GM12878 (cell line): ENCODE measurements around the gene OR2B6. TPM values are rescaled to one million over a fixed set of nuclear protein-coding genes. Genes with fewer than 3 reads are reported as not detected.

Experiments used
- ATAC-seq: fragments of 200-7000 bp; cut with Tn5 transposase; 3 replicates; pipeline ENCODE4 v1.9.1; 2020; ENCODE audit warnings: mild to moderate bottlenecking, moderate library complexity
- BruUV-seq: library from RNA; stranded (reverse); fragments of 400-500 nt; replicated peaks from 2 replicates; lab custom pipeline; 2021; lab: Mats Ljungman, UMichigan
- CTCF ChIA-PET: fragments of 300-600 bp; sonication (Branson Sonifier 250); formaldehyde crosslinking; extraction: SDS; loops from one replicate; lab custom pipeline; 2021; ENCODE audit warnings: inconsistent platforms; lab: Yijun Ruan, JAX
- POLR2A ChIA-PET: fragments of 350-600 bp; formaldehyde crosslinking; extraction: SDS; loops from one replicate; lab custom pipeline; 2021; ENCODE audit warnings: inconsistent platforms; lab: Charles Lee
- RAD21 ChIA-PET: fragments of 300-600 bp; sonication (Branson Sonifier 250); formaldehyde crosslinking; loops from one replicate; lab custom pipeline; 2023; ENCODE audit warnings: antibody characterized with exemption; ENCODE audit not compliant: unreplicated experiment; lab: Charles Lee
- SMC1A ChIA-PET: fragments of 300-600 bp; sonication (Branson Sonifier 250); formaldehyde crosslinking; loops from one replicate; lab custom pipeline; 2023; ENCODE audit not compliant: unreplicated experiment, uncharacterized antibody; lab: Charles Lee
- DNase-seq: peaks from one replicate; pipeline ENCODE4 v3.0.0-alpha.2; 2011; ENCODE audit warnings: low read depth, low spot score
- FAIRE-seq: peaks from 3 replicates; lab custom pipeline; 2011; peaks lifted over from hg19 to GRCh38; lab: Jason Lieb, UNC
- H2AFZ ChIP-seq: 2 replicates; pipeline ENCODE4 v1.6.0; 2011; ENCODE audit warnings: low read depth, low read length, control low read depth; ENCODE audit not compliant: control insufficient read depth
- H3K27ac ChIP-seq: 2 replicates; pipeline ENCODE4 v1.5.1; 2011; ENCODE audit warnings: control low read depth; ENCODE audit not compliant: control insufficient read depth, insufficient read depth
- H3K27me3 ChIP-seq, 2 experiments: replicated peaks in 1 of 2; 2 replicates each; pipeline versions ENCODE4 v1.6.0 to v1.6.1; 2011; ENCODE audit warnings: low read length in 1 of 2; ENCODE audit not compliant: control insufficient read depth in 2 of 2, insufficient read depth in 2 of 2
- H3K36me3 ChIP-seq, 2 experiments: 2 replicates each; pipeline ENCODE4 v1.5.1; 2011; ENCODE audit warnings: low read length in 1 of 2; ENCODE audit not compliant: control insufficient read depth in 2 of 2, insufficient read depth in 2 of 2
- H3K4me1 ChIP-seq: 2 replicates; pipeline ENCODE4 v1.6.1; 2011; ENCODE audit warnings: mild to moderate bottlenecking, low read length, moderate library complexity, mixed read lengths; ENCODE audit not compliant: control insufficient read depth, insufficient read depth
- H3K4me2 ChIP-seq: 2 replicates; pipeline ENCODE4 v1.6.0; 2011; ENCODE audit warnings: control low read depth; ENCODE audit not compliant: control insufficient read depth, insufficient read depth
- H3K4me3 ChIP-seq: fragments of 200-600 bp; sonication (generic); 2 replicates; pipeline ENCODE4 v1.5.1; 2016
- H3K79me2 ChIP-seq: 2 replicates; pipeline ENCODE4 v1.6.0; 2011; ENCODE audit warnings: low read length; ENCODE audit not compliant: control insufficient read depth, insufficient read depth
- H3K9ac ChIP-seq: 2 replicates; pipeline ENCODE4 v1.8.0; 2011; ENCODE audit warnings: low read length, control low read depth, mixed read lengths; ENCODE audit not compliant: control insufficient read depth, insufficient read depth
- H3K9me3 ChIP-seq: replicated peaks from 3 replicates; pipeline ENCODE4 v1.5.1; 2011; ENCODE audit warnings: mild to moderate bottlenecking, low read length; ENCODE audit not compliant: control insufficient read depth, insufficient read depth
- H4K20me1 ChIP-seq: 2 replicates; pipeline ENCODE4 v1.6.0; 2011; ENCODE audit not compliant: control insufficient read depth, insufficient read depth
- BCL11A ChIP-seq: IDR thresholded peaks from 2 replicates; pipeline ENCODE4 v1.6.1; 2011; ENCODE audit warnings: low read depth, low read length
- CBX5 ChIP-seq: sonication (generic); IDR thresholded peaks from 2 replicates; pipeline ENCODE4 v1.6.1; 2016; ENCODE audit warnings: low read depth, moderate library complexity, mild to moderate bottlenecking, inconsistent platforms
- EZH2 ChIP-seq: IDR thresholded peaks from 2 replicates; pipeline ENCODE4 v1.6.1; 2012; ENCODE audit warnings: low read depth, mild to moderate bottlenecking, control low read depth, inconsistent platforms, low read length, borderline replicate concordance; ENCODE audit not compliant: control insufficient read depth
- LARP7 ChIP-seq: fragments of 450-650 bp; IDR thresholded peaks from 2 replicates; pipeline ENCODE4 v1.6.1; 2017; ENCODE audit warnings: mild to moderate bottlenecking
- MTA2 ChIP-seq: fragments of 450-650 bp; IDR thresholded peaks from 2 replicates; pipeline ENCODE4 v1.6.1; 2016; ENCODE audit warnings: low read depth, mild to moderate bottlenecking, moderate library complexity
- RAD51 ChIP-seq: fragments of 450-650 bp; IDR thresholded peaks from 2 replicates; pipeline ENCODE4 v1.6.1; 2016; ENCODE audit warnings: moderate library complexity, mild to moderate bottlenecking, inconsistent platforms
- RELA ChIP-seq: fragments of 450-650 bp; IDR thresholded peaks from 2 replicates; pipeline ENCODE4 v1.8.0; 2014; ENCODE audit warnings: borderline replicate concordance; ENCODE audit not compliant: partially characterized antibody
- SMAD5 ChIP-seq: IDR thresholded peaks from 2 replicates; pipeline ENCODE4 v1.6.1; 2016; ENCODE audit warnings: antibody characterized with exemption, low read depth
- TBL1XR1 ChIP-seq: IDR thresholded peaks from 2 replicates; pipeline ENCODE4 v1.6.1; 2012; ENCODE audit warnings: low read depth, low read length, improper control_type of control experiment
- YY1 ChIP-seq: IDR thresholded peaks from 2 replicates; pipeline ENCODE4 v1.6.1; 2011; ENCODE audit warnings: low read depth, mild to moderate bottlenecking, low read length
- WGBS: methylation state at CpG from one replicate; pipeline ENCODE4 v1.1.6; 2016; ENCODE audit warnings: low lambda C conversion rate; ENCODE audit not compliant: insufficient replicate concordance, insufficient coverage; ENCODE audit errors: missing lambda C conversion rate; 5-methylcytosine and 5-hydroxymethylcytosine counted together
- in situ Hi-C: fragments of 300-500 bp; cut with MboI; formaldehyde crosslinking; loops from 9 replicates; pipeline ENCODE4 v1.14.3; 2018; ENCODE audit warnings: mixed read lengths
- intact Hi-C: fragments of 100-400 bp; cut with micrococcal nuclease; formaldehyde crosslinking; loops from one replicate; pipeline ENCODE4 v1.14.2; 2022; ENCODE audit not compliant: unreplicated experiment
- polyA plus RNA-seq, 11 experiments: library from polyadenylated mRNA; depleted of rRNA in 4 of 11; unstranded in 6 of 11; stranded (reverse) in 5 of 11; fragments of >200 nt; fragmentation: Nextera tagmentation in 4 of 11; fragmentation: Illumina TruSeq in 1 of 11; extraction: Ambion mirVana in 4 of 11; extraction: Trizol in 1 of 11; gene quantifications; 1 replicate in 1 of 11; 2 replicates in 10 of 11; pipeline versions ENCODE4 v1.2.1 to v1.2.3, GENCODE V29; 2011 to 2016; ENCODE audit warnings: inconsistent platforms in 2 of 11, missing spikeins in 2 of 11, low read depth in 1 of 11
- total RNA-seq, 4 experiments: library from RNA; depleted of rRNA in 3 of 4; stranded (reverse); fragments of >200 nt in 3 of 4; fragmentation: Illumina TruSeq in 1 of 4; extraction: Trizol in 1 of 4; gene quantifications; 2 replicates each; pipeline versions ENCODE4 v1.2.1 to v1.2.3, GENCODE V29; 2013 to 2021
- TF ChIP-seq, protein P1 (sequence below): IDR thresholded peaks from 2 replicates; pipeline ENCODE4 v1.6.1; 2011; ENCODE audit warnings: borderline replicate concordance, low read depth, mild to moderate bottlenecking, moderate library complexity, mixed read lengths, low read length; ENCODE audit not compliant: insufficient read depth; ENCODE audit errors: extremely low read length
- TF ChIP-seq, protein P2 (sequence below): fragments of 450-650 bp; formaldehyde crosslinking; IDR thresholded peaks from 2 replicates; pipeline ENCODE4 v1.4.0; 2020; ENCODE audit warnings: mild to moderate bottlenecking, moderate library complexity
- TF ChIP-seq, protein P3 (sequence below): IDR thresholded peaks from 2 replicates; pipeline ENCODE4 v1.6.1; 2012; ENCODE audit warnings: low read depth, low read length, improper control_type of control experiment
- TF ChIP-seq, protein P4 (sequence below): fragments of 150-350 bp; IDR thresholded peaks from 2 replicates; pipeline ENCODE4 v1.6.1; 2014; ENCODE audit warnings: mild to moderate bottlenecking, low read depth, low read length

The OR2B6 gene
- total and polyA plus RNA-seq, 10 of the 15 experiments (the other 5 are each of a cell fraction or from before 2014, with no cell fraction given) = 0.29 to 10.3 (median 1.4) TPM; not detected in 1

DNA sequence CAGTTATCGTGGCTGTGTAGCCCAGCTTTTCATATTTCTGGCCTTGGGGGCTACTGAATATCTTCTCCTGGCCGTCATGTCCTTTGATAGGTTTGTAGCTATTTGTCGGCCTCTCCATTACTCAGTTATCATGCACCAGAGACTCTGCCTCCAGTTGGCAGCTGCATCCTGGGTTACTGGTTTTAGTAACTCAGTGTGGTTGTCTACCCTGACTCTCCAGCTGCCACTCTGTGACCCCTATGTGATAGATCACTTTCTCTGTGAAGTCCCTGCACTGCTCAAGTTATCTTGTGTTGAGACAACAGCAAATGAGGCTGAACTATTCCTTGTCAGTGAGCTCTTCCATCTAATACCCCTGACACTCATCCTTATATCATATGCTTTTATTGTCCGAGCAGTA is 475 bp downstream of the OR2B6 start:
- FAIRE-seq (peak; percentile 38), DNase-seq (no peak), ATAC-seq (peak; percentile 46)
- no peaks in the 10 kb centered on the region for H3K79me2 ChIP-seq
- no peak overlapping the region for H3K27ac ChIP-seq
- H3K9me3 ChIP-seq = no peaks in the 10 kb centered on the region
- H3K27me3 ChIP-seq = no peaks in the 10 kb centered on the region
- no peak overlapping the region for H3K4me3 ChIP-seq
- H4K20me1 ChIP-seq = no peaks in the 10 kb centered on the region
- no peak for TF ChIP-seq RELA
- no peak for TF ChIP-seq RAD51
- TF ChIP-seq BCL11A = no peak
- no peak for TF ChIP-seq SMAD5
- no peak for TF ChIP-seq EZH2
- TF ChIP-seq, protein P1, sequence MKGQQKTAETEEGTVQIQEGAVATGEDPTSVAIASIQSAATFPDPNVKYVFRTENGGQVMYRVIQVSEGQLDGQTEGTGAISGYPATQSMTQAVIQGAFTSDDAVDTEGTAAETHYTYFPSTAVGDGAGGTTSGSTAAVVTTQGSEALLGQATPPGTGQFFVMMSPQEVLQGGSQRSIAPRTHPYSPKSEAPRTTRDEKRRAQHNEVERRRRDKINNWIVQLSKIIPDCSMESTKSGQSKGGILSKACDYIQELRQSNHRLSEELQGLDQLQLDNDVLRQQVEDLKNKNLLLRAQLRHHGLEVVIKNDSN = no peak
- TF ChIP-seq, protein P2, sequence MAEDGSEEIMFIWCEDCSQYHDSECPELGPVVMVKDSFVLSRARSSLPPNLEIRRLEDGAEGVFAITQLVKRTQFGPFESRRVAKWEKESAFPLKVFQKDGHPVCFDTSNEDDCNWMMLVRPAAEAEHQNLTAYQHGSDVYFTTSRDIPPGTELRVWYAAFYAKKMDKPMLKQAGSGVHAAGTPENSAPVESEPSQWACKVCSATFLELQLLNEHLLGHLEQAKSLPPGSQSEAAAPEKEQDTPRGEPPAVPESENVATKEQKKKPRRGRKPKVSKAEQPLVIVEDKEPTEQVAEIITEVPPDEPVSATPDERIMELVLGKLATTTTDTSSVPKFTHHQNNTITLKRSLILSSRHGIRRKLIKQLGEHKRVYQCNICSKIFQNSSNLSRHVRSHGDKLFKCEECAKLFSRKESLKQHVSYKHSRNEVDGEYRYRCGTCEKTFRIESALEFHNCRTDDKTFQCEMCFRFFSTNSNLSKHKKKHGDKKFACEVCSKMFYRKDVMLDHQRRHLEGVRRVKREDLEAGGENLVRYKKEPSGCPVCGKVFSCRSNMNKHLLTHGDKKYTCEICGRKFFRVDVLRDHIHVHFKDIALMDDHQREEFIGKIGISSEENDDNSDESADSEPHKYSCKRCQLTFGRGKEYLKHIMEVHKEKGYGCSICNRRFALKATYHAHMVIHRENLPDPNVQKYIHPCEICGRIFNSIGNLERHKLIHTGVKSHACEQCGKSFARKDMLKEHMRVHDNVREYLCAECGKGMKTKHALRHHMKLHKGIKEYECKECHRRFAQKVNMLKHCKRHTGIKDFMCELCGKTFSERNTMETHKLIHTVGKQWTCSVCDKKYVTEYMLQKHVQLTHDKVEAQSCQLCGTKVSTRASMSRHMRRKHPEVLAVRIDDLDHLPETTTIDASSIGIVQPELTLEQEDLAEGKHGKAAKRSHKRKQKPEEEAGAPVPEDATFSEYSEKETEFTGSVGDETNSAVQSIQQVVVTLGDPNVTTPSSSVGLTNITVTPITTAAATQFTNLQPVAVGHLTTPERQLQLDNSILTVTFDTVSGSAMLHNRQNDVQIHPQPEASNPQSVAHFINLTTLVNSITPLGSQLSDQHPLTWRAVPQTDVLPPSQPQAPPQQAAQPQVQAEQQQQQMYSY (CRISPR knock-in tag) = no peak
- no peak for TF ChIP-seq YY1
- no peak for TF ChIP-seq MTA2
- TF ChIP-seq, protein P3, sequence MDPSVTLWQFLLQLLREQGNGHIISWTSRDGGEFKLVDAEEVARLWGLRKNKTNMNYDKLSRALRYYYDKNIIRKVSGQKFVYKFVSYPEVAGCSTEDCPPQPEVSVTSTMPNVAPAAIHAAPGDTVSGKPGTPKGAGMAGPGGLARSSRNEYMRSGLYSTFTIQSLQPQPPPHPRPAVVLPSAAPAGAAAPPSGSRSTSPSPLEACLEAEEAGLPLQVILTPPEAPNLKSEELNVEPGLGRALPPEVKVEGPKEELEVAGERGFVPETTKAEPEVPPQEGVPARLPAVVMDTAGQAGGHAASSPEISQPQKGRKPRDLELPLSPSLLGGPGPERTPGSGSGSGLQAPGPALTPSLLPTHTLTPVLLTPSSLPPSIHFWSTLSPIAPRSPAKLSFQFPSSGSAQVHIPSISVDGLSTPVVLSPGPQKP = no peak
- no peak for TF ChIP-seq CBX5
- TF ChIP-seq, protein P4, sequence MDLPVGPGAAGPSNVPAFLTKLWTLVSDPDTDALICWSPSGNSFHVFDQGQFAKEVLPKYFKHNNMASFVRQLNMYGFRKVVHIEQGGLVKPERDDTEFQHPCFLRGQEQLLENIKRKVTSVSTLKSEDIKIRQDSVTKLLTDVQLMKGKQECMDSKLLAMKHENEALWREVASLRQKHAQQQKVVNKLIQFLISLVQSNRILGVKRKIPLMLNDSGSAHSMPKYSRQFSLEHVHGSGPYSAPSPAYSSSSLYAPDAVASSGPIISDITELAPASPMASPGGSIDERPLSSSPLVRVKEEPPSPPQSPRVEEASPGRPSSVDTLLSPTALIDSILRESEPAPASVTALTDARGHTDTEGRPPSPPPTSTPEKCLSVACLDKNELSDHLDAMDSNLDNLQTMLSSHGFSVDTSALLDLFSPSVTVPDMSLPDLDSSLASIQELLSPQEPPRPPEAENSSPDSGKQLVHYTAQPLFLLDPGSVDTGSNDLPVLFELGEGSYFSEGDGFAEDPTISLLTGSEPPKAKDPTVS = no peak
- TF ChIP-seq TBL1XR1 = no peak
- TF ChIP-seq LARP7 = no peak
- intact Hi-C loops (no loop called here), in situ Hi-C loops (no loop called here)
- 31% methylated on average over 4 of the region's 4 CpGs for WGBS
- no peak overlapping the region for H3K4me2 ChIP-seq
- POLR2A ChIA-PET = no interaction called here
- H3K9ac ChIP-seq = no peak overlapping the region
- H3K36me3 ChIP-seq = no peaks in the 10 kb centered on the region; a peak in 1 of 4 replicates
- BruUV-seq = no TSS peak
- CTCF ChIA-PET = interaction anchor here (1.0 kb wide), 1 partner anchor 26 kb away, joined by 3 read pairs; no protein-coding TSS in a partner anchor
- SMC1A ChIA-PET = interaction anchor here (0.6 to 2.0 kb wide), 6 partner anchors 9 to 116 kb away, joined by 3 to 7 read pairs (median 4); no protein-coding TSS in a partner anchor
- no peaks in the 10 kb centered on the region for H3K4me1 ChIP-seq
- H2AFZ ChIP-seq = no peak overlapping the region
- RAD21 ChIA-PET = no interaction called here
